Endothelial cell of coronary artery (primary cell): ENCODE results near the gene DYNLT4. TPM values are rescaled to one million over a fixed set of nuclear protein-coding genes. Genes with fewer than 3 reads are reported as not detected.

Experiments
- total RNA-seq: library from RNA; depleted of rRNA; stranded (reverse); fragments of >200 nt; gene quantifications from 2 replicates; pipeline ENCODE4 v1.2.3, GENCODE V29; 2014

Gene DYNLT4, protein sequence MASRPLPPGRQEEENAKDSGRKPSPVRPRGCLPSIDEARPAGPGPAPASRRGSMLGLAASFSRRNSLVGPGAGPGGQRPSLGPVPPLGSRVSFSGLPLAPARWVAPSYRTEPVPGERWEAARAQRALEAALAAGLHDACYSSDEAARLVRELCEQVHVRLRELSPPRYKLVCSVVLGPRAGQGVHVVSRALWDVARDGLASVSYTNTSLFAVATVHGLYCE
- 0.09 and 0.28 TPM in 2 replicates for total RNA-seq

DNA sequence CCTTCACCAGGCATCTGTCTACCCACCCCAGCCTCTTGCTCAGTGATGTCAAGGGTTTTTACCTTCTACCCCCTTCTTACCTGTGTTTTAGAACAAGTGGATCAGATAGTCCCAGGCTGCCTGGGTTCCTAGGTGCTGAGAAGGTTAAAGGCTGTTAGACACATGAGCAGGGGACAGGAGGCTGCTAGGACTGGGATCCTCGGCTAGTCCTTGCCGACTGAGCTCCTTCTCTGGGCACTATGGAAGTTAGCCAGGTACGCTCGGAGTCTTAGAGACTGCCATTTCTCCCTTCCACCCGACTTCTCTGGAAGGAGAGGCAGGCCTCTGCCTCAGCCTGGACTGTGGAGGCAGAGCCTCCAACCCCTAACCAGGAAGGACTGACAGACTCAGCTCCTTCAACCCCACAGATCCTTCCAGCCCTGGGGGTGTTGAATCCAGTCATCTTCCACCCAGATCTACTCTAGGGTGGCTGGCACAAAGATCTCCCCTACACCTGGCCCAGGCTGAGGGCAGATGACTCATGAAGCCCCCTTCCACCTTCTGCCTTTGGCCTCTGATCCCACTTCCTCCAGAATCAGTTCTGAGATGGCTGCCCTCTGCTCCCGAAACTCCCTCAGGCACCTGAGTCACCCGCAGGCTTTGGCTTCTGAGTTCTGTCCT lies at the start of gene DYNLT4:
Gene DYNLT4, minus strand, starts transcription at position 648 of the 660 bp plus-strand sequence. CDS start 683 bp downstream, outside the sequence.

DNA sequence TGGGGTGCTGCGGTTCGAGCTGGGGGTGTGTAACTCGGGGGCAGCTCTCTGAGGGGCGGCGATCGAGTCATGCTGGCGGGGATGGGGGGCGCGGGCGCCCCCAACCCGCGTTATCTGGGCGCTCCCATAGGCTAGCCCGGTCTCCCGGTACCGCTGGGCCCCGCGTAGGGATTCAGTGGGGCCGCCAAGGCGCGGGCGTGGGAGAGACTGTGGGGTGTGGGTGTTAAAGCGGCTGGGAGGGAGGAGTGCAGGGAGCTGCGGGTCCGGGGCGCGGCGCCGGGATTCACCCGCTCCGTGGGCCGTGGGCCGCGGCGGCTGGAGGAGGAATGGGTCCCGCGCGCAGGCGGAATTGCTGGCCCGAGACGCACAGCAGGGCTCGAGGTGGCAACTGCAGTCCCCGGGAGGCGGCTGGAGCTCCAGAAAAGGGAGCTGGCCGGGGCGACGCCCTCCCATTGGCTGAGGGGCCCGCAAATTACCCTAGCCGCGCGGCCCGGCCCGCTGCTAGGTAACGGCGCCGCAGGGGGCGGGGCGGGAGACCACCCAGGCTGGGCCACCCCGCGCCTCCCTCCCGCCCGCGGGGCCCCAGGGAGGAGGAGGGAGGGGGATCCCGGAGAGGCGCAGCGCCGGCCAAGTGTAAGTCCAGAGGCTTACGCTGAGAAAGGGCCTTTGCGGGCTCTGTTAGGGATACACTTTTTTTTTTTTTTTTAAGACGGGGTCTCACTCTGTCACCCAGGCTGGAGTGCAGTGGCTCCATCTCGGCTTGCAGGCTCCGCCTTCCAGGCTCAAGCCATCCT lies 35.9 kb upstream of the DYNLT4 start, which contains the start of gene PTCH2:
Gene PTCH2, minus strand, starts transcription at position 392 of the 794 bp plus-strand sequence. Its CDS starts 321 bp downstream, at position 71.

DNA sequence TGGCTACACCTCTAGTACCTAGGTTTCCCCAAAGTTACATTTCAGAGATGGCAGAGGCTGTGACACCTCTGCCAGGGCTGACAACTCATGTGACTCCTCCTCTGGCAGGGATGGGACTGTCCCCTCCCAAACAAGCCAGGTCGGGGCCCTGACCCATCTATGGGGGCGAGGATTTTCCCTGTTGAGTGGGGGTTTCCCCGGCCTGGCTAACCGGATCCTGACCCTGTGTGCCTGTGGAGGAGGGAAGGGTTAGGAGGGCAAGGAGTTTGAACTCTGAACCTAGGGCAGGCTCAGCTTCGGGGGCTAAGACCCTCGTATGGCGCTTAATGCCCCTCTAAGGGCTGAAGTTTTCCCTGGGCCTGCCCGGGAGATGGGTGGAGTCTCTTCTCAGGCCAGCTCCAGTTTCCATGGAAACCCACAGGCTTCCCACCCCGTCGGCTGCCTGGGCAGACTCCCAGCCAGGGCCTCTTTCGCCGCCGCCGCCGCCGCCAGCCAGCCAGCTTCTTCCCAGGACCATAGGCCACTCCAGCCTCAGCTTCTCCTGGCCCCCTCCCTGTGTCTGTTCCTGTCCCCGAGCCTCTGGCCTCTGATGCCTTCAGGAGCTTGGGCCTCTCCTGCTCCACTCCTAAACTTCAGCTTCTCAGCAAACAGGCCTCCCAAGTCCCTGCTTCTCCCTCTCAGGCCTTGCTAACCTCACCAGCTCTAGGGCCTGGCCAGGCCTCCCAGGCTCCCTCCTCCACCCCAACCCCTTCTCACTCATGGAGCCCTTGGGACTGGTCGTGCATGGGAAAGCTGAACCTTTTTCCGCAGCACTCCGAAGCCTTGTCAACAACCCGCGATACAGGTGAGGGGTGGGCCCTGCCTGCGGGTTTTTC lies 1.1 kb upstream of the DYNLT4 start, which contains the start of gene BTBD19:
Gene BTBD19, plus strand, starts transcription at position 461 of the 875 bp plus-strand sequence. Its CDS starts 298 bp downstream, at position 759.

DNA sequence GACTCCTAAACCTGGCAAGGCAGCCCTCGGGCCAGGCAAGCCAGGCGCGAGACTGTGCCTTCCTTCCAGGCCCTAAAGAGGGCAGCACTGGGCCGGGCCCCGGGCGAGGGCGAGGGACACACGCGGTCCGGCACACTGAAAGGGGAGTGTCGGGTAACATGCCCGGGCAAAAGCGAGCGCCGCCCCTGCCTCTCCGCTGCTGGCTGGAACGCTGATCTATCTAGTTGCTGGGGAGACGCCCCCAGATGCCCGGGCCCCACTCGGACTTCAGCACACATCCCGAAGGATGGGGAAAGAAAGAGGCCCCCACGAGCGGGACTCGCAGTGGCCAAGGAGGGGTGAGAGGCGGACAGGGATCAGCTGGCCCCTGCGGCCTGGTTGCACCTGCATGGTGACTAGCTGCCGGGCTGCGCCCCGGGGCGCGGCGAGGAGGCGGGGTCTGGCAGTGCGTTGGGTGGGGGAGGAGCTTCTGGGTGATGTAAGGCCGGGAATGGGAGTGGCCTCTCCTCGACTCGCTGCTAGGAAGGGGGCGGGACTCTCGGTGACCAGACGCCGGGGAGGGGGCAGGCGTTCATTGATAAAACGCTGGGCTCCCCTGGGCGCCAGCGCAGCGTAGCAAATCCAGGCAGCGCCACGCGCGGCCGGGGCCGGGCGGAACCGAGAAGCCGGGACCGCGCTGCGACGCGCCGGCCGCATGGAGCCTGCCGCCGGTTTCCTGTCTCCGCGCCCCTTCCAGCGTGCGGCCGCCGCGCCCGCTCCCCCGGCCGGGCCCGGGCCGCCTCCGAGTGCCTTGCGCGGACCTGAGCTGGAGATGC lies 7.2 kb downstream of the DYNLT4 start, which contains the start of gene PLK3:
Gene PLK3, plus strand, starts transcription at position 608 of the 815 bp plus-strand sequence. Its CDS starts 87 bp downstream, at position 695.

DNA sequence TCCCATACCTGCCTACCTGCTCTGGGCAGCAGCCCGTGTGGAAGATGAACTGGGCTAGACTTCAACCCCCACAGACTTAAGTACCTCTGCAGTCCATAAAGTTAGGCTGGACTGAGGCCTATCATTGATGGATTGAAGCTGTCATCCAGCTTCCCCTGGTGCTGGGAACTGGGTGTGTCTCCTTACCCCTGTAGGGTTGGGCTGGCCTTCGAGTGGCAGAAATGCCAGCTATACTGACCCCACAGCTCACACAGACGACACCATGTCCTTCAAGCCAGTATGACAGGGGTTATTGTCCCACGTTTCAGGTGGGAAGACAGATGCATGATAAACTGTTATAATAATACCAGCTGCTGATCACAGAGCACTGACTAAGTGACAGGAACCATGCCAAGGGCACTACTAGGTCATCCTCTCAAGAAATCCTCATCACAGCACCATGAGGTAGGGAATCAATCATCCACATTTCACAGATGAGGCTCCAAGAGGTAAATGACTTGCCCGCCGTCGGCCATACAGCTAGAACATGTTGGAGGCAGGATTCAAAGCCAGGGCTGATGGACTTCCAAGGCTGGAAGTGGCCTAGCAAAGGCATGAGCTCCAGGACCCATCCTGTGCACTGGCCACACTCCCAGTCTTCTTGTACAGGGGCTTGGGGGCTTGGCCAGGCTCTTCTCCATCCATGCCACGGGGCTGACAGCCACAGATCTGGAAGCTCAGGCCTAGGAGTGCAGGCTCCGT lies 18.9 kb downstream of the DYNLT4 start, which contains the start of gene BEST4:
Gene BEST4, minus strand, starts transcription at position 51 of the 741 bp plus-strand sequence. CDS start 465 bp downstream, outside the sequence.

DNA sequence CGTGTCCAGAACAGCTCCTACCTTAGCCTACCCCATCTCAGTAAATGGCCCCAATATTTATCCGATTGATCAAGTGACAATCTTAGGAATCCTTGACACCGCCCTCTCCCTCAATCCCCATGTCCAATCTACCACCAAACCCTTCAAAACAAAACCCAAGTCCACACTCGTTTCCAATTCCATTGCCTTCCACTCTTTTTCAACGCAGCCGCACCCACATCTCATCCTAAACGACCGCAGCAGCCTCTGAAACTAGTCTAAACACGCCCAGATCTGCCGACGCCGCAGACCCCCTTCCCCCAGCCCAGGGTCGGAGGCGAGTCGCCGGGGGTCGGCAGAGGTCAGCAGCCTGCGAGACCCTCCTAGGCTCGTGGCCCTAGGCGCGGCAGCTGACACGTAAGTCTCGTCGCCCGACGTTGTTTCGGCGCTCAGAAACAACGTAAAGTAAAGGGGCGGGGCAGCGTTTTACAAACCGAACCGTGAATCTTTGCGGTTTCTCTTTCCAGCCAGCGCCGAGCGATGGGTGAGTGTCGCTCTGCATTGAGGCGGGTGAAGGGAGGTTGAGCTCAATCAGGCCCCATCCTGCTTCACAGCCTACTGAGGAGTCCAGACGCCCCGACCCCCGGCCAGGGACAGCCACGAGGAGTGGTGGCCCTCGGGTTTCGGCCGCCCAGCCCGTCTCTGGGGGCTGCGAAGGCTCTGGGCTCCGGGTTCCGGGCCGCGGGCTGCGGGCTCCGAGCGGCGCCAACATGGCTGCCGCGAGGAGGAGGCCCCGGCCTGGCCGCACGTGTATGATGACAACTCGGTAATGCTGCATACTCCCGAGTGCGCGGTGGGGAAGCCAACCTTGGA lies 31.8 kb downstream of the DYNLT4 start, which contains the start of gene RPS8:
Gene RPS8, plus strand, starts transcription at position 463 of the 852 bp plus-strand sequence. Its CDS starts 57 bp downstream, at position 520.

Other genes with a start within 250 kb of the DYNLT4 start
- 1.7 and 2.2 TPM in 2 replicates for gene TMEM53, start 132.9 kb downstream of the DYNLT4 start, total RNA-seq
- gene ARMH1, start 132.6 kb downstream of the DYNLT4 start, total RNA-seq, result not detected in 2 replicates
- gene RNU5D-1, start 76.2 kb downstream of the DYNLT4 start, total RNA-seq, result not detected in 2 replicates
- gene KIF2C, start 67.5 kb downstream of the DYNLT4 start, total RNA-seq, result 9.9 and 24.7 TPM in 2 replicates
- 2,039 and 2,279 TPM in 2 replicates for gene RPS8, start 31.8 kb downstream of the DYNLT4 start, total RNA-seq
- gene BEST4, start 19.2 kb downstream of the DYNLT4 start, total RNA-seq, result 0.09 TPM in 1 of 2 replicates, not detected in the other
- 25.5 and 27.5 TPM in 2 replicates for gene PLK3, start 7.0 kb downstream of the DYNLT4 start, total RNA-seq
- gene BTBD19, start 1.2 kb upstream of the DYNLT4 start, total RNA-seq, result 5.2 and 13.2 TPM in 2 replicates
- under 0.01 and 0.18 TPM in 2 replicates for gene PTCH2, start 35.9 kb upstream of the DYNLT4 start, total RNA-seq
- 39.2 and 48.9 TPM in 2 replicates for gene EIF2B3, start 179.2 kb upstream of the DYNLT4 start, total RNA-seq
- 27.3 and 27.5 TPM in 2 replicates for gene HECTD3, start 204.0 kb upstream of the DYNLT4 start, total RNA-seq
- 162 and 250 TPM in 2 replicates for gene UROD, start 204.9 kb upstream of the DYNLT4 start, total RNA-seq